LNCAP (cell line): ENCODE data around the gene NOS3.

Experiments used
- CTCF ChIP-seq: fragments of 450-650 bp; IDR thresholded peaks from 2 replicates; pipeline ENCODE4 v1.5.1; 2017; ENCODE audit warnings: mild to moderate bottlenecking

The NOS3 gene

DNA sequence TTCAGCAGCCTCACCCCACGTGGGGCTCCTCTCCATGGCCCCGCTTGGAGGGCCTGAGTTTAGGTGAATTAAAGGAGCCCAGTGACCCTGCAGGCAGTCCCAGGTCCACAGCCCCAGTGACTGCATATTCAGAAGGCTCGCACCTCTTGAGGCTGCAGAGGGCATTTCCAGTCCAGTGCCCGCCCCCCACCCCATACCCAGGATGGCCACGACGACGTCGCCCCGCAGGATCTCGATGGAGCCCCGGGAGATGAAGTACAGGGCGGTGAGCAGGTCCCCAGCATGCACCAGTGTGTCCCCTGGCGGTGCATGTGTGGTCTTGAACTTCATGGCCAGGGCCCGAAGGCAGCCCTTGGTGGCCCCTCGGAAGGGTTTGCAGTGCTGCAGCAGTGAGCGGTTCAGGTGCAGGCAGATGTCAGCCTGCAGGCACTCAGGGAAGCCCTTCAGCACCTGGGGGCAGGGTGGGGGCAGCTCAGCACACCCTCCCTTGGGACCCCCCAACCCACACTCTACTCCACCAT is 40.8 kb upstream of the NOS3 start:
- TF ChIP-seq CTCF, result no peak

- TF ChIP-seq CTCF, result no peak
Observed at GRCh38 chr7:150950496-150951180, 40.2 kb upstream of the NOS3 start.

GRCh38 chr7:150951181-150951520 is 39.7 kb upstream of the NOS3 start:
- TF ChIP-seq CTCF, result no peak

DNA sequence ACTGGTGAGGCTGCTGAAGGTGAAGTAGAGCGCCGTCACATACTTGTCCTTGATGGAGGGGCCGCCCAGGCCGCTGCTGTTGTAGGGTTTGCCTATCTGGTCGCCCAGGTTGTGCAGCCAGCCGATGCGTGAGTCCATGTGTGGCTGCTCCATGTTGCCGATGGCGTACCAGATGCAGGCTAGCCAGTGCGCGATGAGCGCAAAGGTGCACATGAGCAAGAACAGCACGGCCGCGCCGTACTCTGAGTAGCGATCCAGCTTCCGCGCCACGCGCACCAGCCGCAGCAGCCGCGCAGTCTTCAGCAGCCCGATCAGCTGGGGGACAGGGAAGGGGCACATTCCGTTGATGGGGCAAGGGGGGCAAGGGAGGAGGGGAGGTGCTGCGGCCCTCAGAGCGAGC is 39.3 kb upstream of the NOS3 start:
- TF ChIP-seq CTCF, result no peak

DNA sequence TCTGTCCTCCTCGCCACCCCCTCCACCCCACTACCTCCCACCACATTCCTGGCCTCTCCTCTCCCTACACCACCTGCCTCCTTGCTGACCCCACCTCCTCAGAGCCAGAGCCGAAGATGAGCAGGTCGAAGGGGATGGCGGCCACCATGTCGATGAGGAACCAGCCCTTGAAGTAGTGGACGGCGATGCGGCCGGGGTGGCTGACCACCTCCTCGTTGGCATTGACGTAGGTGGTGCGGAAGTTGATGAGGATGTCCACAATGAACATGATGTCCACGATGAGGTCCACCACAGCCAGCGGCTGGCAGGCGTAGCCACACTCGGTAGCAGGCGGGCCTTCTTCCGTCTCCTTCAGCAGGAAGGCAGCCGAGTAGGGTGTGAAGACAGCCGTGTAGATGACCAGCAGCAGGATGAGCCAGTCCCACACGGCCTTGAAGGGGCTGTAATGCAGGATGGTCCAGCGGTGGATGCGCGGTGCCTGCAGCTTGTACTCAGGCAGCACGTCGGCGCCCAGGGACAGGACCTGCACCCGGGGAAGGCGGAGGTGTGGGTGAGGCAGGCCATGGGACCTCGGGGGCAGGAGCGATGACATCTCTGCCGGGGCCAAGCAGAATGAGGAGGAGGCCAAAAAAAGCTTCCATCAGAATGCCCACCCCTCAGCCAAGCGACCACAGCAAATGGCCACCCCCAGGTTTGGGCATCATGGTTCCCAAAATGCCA is 38.3 kb upstream of the NOS3 start:
- TF ChIP-seq CTCF, result no peak

DNA sequence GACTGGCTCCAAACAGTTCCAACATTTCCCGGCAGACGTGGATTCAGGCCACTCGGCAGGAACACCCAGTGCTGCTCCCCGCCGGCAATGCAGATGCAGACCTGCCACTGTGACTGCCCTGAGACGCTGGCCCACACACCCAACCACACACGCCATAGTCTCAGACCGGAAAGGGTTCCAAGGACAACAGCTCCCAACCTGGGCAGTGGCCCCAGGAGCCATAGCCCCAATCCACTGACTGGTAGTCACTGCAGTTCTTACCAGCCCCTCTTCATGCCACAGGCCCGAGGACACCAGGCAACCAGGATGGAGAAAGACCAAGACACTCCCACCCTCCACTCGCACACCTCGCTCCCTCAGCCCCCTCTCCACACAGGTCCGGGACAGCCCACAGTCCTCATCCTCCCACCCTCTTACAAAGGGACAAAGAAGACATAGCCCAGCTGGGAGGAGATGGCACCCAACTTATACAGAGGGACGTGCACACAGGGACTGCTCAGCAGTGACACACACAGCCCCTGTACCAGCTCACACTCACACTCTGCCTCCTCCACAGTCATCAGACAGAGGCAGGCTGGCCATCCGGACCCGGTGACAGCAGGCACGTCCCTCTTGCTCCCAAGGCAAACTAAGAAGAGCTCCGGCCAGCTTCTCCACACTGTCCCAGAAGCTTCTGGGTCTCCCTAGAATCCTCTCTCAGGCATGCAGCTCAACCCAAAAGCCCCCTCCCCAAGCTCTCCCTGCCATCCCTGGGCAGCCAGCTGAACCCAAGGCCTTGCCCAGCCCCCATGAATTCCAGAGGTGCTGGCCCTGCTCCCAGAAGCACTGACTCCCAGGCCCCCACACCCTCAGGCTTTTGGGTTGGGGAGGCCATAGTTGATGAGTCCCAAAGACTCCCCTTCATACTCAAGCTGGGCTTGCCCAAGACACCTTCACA is 37.5 kb upstream of the NOS3 start:
- TF ChIP-seq CTCF, result no peak

GRCh38 chr7:150954201-150954985 is 36.4 kb upstream of the NOS3 start:
- TF ChIP-seq CTCF, result no peak
